SK-N-DZ (cell line): ENCODE results near the gene KRT79.
"Not testable (repeated sequence)": the region's sequence is repeated elsewhere in the genome, so short reads cannot be mapped to it uniquely, and the experiment has no call there.

ENCODE experiments used
- DNase-seq: peaks from one replicate; pipeline ENCODE4 v3.0.0-alpha.2; 2015; ENCODE audit warnings: low spot score

Gene KRT79

DNA sequence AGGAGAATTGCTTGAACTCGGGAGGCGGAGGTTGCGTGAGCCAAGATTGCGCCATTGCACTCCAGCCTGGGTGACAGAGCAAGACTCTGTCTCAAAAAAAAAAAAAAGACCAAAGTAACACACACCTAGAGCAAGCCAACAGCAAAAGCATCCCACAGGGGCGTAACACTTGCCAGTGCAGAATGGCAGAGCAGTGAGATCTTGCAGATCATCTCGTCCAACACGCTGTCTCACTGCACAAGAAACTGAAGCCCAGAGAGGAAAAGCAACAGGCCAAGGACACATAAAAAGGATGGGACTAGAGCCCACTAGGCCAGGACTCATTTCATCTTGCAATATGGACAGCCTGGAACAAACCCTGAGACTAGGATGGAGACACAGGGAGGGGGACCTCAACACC lies 27.4 kb upstream of the KRT79 start:
- no peak for DNase-seq

DNA sequence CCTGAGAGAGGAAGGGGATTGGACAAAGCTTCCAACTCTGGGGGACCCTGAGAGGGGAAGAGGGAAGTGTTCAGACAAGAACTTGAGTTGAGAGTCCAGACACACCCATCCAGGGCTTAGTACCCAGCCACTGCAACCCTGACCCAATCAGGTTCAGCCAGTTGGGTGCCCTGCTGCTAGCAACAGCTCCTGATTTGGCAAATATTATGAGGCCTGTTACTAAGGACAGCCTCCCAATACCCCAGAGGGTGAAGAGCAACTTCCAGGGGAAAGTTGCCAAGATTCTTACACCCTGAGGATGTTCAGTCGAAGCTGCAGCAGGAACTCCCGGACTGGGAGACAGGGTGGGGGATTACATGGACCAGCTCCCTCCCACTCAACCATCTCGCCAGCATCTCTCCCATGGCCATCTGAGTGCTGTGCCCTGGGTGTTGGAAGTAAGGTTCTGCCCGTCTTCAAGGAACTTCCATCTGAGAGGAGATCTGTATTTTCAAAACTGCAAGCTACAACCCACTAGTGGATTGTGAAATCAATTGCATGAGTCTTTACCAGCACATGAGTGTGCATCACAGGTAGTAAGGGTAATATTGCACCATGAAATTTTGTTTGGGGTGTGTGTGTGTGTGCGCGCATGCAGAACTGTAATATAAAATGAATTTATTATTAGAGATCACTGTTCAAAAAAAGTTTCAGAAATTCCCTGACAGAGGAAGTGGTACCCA lies 26.2 kb upstream of the KRT79 start:
- no peak for DNase-seq

DNA sequence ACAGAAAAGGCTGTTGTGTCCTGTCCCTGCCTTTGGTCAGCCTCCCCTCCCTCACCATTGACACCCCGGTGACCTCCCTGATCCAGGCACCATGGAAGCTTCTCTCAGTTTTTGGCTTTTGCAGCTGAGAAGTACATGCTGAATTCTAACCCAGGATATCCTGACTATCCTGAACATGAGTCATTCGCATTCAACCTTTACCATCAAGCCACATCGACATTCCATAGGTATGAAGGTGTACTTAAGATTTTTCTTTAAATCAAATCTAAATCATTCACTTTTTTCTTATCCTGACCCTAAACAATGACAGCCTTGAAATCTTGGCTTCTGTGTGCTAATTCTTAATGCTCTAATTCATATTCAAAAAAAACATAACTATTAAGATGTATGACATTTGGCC lies 23.4 kb upstream of the KRT79 start:
- no peak for DNase-seq

DNA sequence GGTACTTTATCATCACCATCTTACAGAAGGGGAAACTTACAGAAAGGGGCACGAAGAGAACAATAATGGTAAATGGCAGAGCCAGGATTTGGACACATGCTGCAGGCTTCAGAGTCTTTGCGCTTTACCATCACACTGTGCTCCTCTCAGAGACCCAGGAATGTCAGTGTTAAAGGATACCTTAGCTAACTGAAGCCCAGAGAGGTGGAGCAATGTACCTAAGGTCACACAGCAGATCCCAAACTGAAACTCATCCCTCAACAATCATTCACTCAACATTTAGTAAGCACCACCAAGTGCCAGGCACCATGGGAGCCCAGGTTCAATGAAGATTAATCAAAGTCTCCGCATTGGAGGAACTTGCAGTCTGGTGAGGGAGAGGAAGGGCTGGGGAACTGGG lies 22.7 kb upstream of the KRT79 start:
- no peak for DNase-seq

DNA sequence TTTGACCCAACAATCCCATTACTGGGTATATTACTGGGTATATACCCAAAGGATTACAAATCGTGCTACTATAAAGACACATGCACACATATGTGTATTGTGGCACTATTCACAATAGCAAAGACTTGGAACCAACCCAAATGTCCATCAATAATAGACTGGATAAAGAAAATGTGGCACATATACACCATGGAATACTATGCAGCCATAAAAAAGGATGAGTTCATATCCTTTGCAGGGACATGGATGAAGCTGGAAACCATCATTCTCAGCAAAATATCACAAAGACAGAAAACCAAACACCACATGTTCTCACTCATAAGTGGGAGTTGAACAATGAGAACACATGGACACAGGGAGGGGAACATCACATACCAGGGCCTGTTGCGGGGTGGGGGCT lies 22.0 kb upstream of the KRT79 start:
- DNase-seq: not testable (repeated sequence)

DNA sequence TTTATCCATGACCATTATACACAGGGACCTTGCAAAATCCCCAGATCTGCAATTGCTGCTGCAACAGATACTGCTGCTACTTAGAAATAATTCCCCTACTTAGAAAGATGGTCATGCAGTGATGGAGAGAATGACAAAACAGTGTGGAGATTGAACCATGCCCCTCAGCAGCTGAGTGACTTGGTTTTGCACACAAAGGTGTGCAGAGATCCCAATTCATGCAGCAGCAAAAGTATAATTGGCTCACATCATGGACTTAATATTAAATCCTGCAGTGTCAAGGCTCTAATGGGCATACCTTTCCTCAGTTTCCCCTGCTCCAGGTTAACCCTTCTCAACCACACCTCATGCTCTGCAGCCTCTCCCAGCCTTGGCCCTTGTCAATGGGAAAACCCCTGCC lies 17.7 kb upstream of the KRT79 start:
- DNase-seq: no peak

DNA sequence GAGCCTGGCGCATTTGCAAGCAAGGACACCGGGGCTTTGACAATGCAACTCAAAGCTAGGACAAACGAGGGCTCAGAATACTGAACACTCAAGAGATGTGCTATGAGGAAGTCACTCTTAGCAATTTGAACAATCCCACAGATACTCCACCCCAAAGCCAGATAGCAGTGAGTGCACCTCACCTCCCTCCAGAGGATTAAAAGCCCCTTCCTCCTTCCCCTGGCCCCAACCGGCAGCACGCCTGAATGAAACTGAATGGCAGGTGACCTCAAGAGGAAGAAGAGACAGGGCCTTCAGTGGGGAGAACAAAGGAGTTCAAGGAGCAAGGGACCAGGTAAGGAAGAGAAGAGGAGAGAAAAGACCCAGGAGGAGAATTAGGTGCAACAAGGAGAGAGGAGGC lies 16.6 kb upstream of the KRT79 start:
- DNase-seq: no peak

DNA sequence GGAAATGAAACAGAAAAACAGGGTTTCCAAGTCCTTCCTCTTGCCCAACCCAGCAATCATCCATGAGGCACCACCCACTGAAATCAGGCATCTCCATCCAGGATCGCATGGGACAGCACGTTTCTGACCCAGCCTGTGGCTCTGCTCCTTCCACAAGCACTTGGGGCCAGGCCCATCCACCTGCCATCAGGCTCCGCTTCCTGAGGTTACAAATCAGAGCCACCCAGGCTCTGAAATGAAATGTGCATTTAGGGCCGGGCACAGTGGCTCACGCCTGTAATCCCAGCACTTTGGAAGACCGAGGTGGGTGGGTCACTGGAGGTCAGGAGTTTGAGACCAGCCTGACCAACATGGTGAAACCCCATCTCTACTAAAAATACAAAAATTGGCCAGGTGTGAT lies 15.4 kb upstream of the KRT79 start:
- no peak for DNase-seq

DNA sequence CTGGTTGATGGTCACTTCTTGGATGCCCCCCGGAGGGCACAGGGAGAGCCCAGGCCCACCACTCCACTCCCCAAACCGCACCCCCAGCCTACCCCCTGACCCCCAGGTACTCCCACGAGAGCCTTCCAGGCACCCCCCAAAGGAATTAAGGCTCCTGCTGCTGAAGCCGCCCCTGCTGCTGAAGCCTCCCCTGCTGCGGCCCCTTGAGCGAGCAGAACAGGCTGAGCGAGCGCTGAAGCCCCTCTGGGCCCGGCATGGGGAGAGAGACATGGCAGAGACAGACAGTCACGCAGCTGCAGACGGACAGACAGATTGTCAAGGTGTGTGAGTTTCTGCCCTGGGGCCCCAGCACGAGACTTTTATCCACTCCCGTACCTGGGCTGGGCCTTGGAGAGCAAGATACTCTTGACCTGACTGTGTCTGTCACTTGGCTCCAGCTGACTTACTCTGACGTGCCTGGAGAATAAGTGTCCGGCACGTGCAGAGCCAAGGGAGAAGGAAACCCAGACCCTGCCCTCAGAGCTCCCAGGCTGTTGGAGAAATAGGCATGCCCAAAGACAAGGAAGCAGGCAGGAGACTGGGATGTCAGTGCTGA lies 14.6 kb upstream of the KRT79 start, which contains the start of gene KRT78:
TSS of gene KRT78 (minus strand) at position 334 of the 595 bp plus-strand sequence. CDS start at position 270, 64 bp downstream.
- DNase-seq: no peak

DNA sequence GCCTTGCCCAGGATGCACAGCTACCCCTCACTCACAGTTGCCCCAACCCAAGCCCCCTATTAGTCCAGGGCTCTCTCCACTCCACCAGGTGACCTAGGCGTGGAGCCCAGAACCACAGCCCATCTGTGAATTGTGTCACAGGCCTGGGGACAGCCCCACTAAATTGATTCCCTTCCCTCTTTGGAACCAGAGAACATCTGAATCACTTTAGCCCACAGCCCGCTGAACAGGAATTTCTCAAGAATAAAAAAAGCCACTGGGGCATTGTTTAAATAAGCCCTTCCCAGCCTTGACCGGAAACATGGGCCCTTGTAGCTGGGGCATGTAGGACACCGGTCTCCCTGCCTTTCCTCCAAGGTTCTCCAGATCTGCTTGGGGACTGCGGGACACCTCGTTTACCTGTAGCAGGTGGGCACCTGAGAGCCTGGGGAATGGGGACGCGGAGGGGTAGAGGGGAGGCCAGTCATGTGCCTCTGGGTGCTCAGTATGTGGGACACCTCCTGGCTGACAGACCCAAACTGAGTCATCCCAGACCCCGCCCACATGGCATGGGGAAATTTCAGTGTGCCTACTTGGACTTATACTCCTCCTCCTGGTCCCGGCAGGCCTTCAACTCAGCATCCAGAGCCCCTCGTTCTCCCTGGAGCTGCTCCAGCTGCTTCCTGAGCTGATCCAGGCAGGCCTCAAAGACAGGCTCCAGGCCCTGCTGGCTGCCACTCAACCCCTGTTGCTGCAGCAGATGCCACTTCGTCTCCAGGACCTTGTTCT lies 13.4 kb upstream of the KRT79 start:
- no peak for DNase-seq

DNA sequence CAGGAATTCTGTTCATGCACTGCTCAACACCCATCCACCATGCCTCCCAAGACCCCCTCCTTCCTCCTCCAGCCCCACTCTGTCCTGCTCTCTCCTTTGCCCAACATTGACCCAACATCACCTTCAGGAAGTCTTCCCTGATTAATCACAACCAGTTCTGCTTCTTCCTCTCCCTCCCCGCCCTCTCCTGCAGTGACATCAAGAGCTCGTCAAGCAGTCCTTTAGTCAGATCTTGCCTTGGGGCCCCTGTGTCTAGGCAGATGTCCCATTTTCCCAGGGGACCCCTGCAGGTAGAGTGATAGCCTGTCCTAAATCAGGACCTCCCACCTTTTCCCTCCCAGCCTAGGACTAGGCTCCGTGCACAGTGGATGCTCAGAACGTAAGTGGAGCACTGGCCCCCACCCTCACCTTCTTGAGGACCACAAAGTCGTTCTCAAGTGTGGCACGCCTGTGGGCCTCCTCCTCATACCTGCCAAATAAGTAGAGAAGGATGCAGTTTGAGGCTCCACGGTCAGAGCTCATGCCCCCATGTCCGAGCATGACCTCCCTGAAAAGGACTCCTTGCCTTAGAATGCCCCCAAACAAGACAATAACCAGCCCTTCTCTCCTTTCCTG lies 12.4 kb upstream of the KRT79 start:
- DNase-seq: no peak

DNA sequence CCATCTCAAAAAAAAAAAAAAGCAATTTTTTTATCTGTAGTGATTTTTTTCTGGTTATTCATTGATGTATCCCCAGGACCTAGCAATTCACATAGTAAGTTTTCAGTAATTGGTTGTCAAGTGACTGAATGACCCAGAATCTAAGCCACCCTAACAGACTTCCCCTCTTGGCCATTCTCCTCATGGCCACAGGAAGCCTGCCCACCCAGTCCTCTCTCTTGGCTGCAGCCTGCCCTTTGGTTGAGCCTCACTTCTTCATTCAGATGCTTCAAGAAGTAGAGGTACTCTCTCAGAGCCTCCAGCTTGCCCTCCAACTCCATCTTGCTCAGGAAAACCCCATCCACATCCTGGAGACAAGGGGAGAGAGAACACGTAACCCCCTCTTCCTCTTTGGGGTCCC lies 11.8 kb upstream of the KRT79 start:
- no peak for DNase-seq

DNA sequence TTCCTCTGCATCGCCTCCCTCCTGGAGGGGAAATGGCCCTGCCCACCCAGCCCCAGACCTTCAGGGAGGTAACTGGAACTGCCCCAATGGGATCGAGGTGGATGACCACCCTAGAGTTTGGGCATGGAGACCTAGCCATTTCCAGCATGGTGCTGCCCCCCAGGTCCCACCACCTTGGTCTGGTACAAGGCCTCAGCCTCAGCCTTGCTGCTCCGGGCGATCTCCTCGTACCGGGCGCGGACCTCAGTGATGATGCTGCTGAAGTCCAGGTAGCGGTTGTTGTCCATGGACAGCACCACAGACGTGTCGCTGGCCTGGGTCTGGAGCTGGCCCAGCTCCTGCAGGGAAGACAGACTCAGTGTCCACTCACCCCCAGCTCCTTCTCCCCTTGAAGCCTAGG lies 10.3 kb upstream of the KRT79 start:
- DNase-seq: no peak

DNA sequence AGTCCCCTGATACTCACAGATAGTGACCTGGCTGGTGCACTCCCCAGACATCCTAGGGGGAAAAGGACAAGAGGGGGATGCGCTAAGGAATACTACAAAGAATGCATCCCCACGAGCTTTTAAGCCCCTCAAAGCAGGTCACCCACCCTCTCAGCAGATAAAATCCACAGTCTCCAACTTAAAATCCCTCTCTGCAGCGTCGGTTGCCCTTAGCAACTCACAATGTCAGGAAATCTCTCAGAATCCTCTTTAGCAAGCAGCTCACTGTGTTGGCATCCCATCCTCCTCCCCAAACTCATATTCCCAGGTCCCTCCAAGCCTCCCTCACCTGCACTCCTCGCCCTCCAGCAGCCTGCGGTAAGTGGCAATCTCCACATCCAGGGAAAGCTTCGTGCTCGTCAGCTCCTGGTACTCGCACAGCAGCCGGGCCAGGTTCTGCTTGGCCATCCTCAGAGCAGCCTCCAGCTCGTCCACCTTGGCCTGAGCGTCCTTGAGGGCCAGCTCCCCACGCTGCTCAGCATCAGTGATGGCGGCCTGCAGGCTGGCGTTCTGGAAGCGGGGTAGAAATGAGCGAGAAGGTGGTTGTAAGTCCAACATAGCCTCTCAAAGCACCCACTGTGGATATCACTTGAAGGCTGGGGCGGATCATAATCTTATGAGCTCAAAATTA lies 5.5 kb upstream of the KRT79 start:
- no peak for DNase-seq

DNA sequence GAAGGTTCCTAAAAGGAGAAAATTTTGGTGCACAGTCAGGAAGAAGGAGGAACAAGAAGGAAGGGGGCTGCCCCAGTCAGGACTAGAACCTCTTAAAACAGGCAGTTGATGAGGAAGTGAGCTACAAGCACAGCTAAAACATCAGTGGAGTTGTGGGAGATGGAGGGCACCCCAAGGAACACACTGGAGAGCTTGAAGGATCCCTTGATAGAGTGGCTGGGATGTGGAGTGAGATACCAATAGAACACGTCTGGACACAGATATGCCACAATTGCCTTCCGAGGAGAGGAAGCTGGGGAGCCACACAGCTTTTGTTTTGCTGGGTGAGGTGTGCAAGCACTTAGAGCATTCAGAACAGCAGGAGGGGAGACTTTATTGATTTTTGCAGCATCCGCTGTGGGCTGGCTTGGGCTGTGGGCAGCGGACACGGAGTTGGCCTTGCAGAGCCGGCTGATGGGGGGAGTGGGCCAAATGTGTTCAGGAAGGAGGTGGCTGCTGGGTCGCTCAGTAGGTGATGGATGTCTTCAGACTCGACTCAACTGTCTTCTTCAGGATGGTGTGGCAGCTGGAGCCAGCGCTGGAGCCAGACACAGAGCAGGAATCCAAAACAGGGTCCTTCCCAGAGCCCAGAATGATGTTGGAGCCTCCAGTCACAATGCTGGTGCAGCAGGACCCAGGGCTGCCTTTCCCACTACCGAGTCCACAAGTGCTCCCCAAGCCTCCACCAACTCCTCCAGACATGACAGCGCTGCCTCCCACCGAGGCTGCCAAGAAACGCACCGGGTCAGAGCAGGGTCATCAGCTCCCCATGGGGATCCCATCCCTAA lies 4.7 kb upstream of the KRT79 start:
- no peak for DNase-seq

DNA sequence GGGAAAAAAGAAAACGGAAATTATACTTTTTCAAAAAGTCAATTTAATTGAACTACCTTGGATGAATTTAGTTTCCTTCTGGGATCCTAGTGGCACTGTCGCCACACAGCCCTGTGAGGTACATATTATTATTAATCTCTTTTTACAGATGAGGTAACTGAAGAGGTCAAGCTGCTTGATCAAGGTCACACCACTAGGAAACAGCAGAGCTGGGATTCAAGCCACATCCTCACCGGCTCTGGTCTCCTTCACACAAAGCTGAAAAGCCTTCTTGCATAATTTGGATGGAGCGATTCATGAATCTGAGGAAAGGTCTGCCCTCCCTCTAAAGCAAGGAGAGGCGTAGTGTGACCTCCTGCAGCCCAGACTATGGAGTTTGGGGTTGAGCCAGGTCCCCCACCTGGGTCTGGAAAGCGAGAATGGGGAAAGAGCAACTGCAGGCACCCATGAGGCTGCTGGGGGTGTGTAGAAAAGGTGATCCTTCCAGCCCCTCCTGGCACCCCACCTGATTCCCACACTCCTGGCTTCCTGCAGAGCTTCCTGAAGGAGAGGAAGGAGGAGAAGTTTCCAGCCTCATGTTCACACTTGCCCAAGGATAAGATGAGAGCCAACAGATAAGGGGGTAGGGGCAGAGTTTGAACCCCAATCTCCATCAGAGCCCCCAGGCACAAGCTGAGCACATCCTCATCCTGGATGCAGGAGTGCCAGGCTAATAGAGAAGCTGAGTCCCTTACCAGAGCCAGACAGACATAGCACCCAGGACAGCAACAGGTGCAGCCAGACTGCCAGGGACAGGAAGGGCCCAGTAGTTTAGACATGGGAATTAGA lies 3.9 kb upstream of the KRT79 start:
- no peak for DNase-seq

DNA sequence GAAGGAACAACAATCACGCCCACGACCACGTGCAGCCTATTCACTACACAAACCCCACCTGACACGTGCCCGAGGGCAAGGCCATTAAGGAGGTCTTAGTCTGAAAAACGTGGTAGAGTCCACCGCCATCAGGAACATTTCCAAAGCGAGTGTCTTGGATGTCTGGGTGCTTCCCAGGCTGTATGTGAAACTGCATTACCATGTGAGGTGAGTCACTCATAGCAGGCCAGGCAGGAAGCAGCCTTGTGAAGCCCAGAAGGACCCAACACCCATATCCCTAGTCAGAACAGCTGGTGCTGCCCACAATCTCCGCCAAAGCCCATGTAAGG lies 3.3 kb upstream of the KRT79 start:
- DNase-seq: no peak

DNA sequence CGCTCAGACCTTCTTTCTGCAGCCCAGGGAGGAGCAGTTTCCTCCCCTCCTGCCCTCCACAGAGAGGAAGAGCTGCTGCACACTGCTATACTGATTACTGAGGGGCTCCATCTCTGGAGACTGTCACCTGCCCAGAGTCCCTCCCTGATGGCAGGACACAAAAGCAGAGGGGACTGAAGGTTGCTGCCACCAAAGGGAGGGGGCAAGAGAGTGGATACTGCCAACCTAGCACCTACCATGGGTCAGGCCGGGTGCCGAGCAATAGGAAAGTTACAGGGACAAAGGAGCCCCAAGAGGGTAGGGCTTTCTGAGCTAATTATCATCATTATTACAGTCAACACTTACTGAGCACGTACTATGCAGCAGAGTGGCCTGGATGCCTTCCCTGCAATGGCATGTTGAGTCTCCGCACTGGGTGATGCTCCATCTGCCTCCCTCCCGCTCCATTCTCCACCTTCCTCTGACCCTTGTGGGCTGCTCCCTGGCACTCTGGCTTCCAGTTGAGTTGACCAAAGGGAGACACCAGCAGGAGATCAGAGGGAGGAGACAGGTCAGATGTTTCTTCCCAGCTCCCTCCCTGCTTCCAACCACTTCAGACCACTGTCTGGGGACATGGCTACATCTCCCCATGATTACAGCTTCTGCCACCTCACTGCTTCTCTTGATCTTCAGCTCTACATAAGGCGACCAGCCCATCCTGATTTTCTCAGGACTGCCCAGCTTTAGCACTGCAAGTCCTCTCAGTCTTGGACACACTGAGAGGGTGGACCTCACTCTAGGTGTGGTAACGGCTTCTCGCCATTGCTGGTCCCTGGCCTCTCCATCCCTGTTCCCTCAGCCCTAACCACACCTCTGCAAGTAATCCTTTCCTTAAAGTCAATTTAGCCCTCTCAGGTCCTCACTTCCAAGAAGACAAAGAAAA lies 2.6 kb upstream of the KRT79 start:
- no peak for DNase-seq

DNA sequence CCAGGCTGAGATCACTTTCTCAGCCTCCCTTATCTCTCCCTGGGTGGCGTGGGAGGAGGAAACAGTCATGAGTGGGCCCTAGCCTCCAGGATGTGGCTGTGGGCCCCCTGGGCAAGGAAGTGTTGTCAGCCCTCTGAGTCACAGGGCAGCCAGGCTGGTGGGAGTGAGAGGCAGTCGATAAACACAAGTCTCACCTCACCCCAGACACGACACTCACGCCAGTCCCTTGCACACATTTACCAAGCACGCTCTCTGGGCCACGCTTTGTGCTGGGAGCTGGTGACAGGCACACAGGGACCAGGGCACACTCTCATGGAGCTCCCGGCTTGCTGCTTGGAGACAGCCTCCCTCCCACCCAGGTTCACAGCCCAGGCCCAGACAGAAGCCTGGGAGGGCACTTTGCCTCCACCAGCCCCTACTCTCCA lies 1.9 kb upstream of the KRT79 start:
- no peak for DNase-seq
